HG02759 (cell line): ENCODE measurements around the gene RFC5.
"Not testable (repeated sequence)": the region's sequence is repeated elsewhere in the genome, so short reads cannot be mapped to it uniquely, and the experiment has no call there.

Experiments
- ATAC-seq: cut with Tn5 transposase; IDR thresholded peaks from one replicate; pipeline ENCODE4 v1.9.1; 2021; ENCODE audit warnings: mild to moderate bottlenecking, moderate library complexity; ENCODE audit not compliant: unreplicated experiment

Gene RFC5

DNA sequence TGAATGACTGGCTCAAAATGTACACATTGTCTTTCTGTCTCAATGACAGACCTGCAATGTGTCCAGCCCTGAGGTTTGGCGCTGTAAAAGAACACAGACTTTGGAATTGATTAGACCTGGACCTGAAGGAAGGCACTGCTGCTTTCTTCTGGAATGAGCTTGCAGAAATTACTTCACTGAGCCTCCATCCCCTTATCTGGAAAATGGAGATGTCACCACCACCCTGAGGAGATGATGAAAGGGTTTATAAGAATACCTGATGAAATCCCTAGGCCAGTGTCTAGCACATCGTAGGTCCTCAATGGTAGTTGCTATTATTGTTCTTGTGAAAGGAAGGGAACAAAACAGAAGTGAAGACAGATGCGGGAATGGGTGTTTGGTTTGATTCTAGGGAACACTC lies 54.1 kb downstream of the RFC5 start:
- ATAC-seq: no peak

DNA sequence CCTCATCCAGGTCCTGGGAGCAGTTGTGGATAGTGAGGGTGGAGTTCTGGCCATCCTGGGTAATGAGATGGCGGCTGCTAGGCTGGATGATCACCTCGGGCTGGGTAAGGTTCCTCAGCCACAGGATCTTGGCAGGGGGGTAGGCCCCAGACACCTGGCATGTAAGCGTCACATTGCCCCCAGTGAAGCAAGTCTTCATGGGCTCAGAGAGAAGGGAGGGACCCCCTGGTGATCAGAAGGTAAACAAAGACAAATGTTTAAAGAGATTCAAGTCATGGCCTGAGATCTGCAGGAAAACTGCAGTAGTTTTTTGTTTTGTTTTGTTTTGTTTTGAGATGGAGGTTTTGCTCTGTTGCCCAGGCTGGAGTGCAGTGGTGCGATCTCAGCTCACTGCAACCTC lies 57.3 kb downstream of the RFC5 start:
- no peak for ATAC-seq

GRCh38 chr12:118081521-118081920 lies 65.0 kb downstream of the RFC5 start:
- ATAC-seq: not testable (repeated sequence)
